H1 (cell line): Measurements from ENCODE around the gene MAPK9. TPM values are rescaled to one million over a fixed set of nuclear protein-coding genes. Genes with fewer than 3 reads are reported as not detected.

Experiments used
- CTCF ChIA-PET: fragments of 300-600 bp; sonication (Branson Sonifier 250); formaldehyde crosslinking; loops from one replicate; lab custom pipeline; 2021; ENCODE audit not compliant: partially characterized antibody; lab: Charles Lee
- POLR2A ChIA-PET: fragments of 300-600 bp; sonication (Branson Sonifier 250); formaldehyde crosslinking; loops from one replicate; lab custom pipeline; 2021; ENCODE audit warnings: inconsistent platforms; ENCODE audit not compliant: partially characterized antibody; lab: Charles Lee
- DNase-seq, 2 experiments: peaks; one replicate each; pipeline versions ENCODE4 v3.0.0 to v3.0.0-alpha.2; 2010 to 2022; ENCODE audit warnings: low spot score in 2 of 2, low read depth in 1 of 2, mixed read lengths in 1 of 2
- FAIRE-seq: peaks from 2 replicates; lab custom pipeline; 2011; peaks lifted over from hg19 to GRCh38; lab: Jason Lieb, UNC
- H2AFZ ChIP-seq: 2 replicates; pipeline ENCODE4 v1.8.1; 2012; ENCODE audit warnings: low read length, inconsistent platforms
- H2AK5ac ChIP-seq: 2 replicates; pipeline ENCODE4 v1.6.1; 2013; ENCODE audit warnings: low read depth, low read length
- H2BK120ac ChIP-seq: replicated peaks from 2 replicates; pipeline ENCODE3; 2013; ENCODE audit warnings: low read depth, low read length, inconsistent platforms
- H2BK12ac ChIP-seq: 2 replicates; pipeline ENCODE4 v1.6.1; 2013; ENCODE audit warnings: low read depth, low read length
- H2BK15ac ChIP-seq: 2 replicates; pipeline ENCODE4 v1.6.1; 2013; ENCODE audit warnings: low read length
- H2BK20ac ChIP-seq: 2 replicates; pipeline ENCODE4 v1.6.1; 2013; ENCODE audit warnings: low read length
- H2BK5ac ChIP-seq: 2 replicates; pipeline ENCODE4 v1.6.1; 2013; ENCODE audit warnings: low read depth, low read length
- H3K14ac ChIP-seq: 2 replicates; pipeline ENCODE4 v1.6.1; 2013; ENCODE audit warnings: inconsistent platforms; ENCODE audit not compliant: insufficient read length
- H3K18ac ChIP-seq: 2 replicates; pipeline ENCODE4 v1.6.1; 2013; ENCODE audit warnings: low read length; ENCODE audit errors: extremely low read depth
- H3K23ac ChIP-seq: 2 replicates; pipeline ENCODE4 v1.6.1; 2013; ENCODE audit warnings: inconsistent platforms; ENCODE audit not compliant: insufficient read length
- H3K23me2 ChIP-seq: 2 replicates; pipeline ENCODE4 v1.6.1; 2013; ENCODE audit warnings: low read depth, low read length
- H3K27ac ChIP-seq: 2 replicates; pipeline ENCODE4 v1.6.1; 2011; ENCODE audit warnings: low read depth, low read length, inconsistent platforms
- H3K27me3 ChIP-seq, 4 experiments: replicated peaks in 1 of 4; 1 replicate in 1 of 4; 2 replicates in 3 of 4; pipeline versions ENCODE4 v1.6.1 to v1.8.1; 2011 to 2013; ENCODE audit warnings: low read length in 3 of 4, mild to moderate bottlenecking in 3 of 4, inconsistent platforms in 2 of 4, mixed read lengths in 2 of 4, moderate library complexity in 1 of 4; ENCODE audit not compliant: control insufficient read depth in 3 of 4, insufficient read depth in 3 of 4; ENCODE audit errors: extremely low read depth in 1 of 4
- H3K36me3 ChIP-seq, 4 experiments: 2 replicates each; pipeline versions ENCODE4 v1.6.1 to v1.8.1; 2011 to 2013; ENCODE audit warnings: mild to moderate bottlenecking in 4 of 4, low read length in 3 of 4, moderate library complexity in 2 of 4, control low read depth in 1 of 4, inconsistent platforms in 1 of 4; ENCODE audit not compliant: insufficient read depth in 4 of 4, control insufficient read depth in 2 of 4
- H3K4ac ChIP-seq: replicated peaks from 2 replicates; pipeline ENCODE3; 2013; ENCODE audit warnings: low read length, low read depth, mixed read lengths, inconsistent platforms; ENCODE audit not compliant: insufficient read length
- H3K4me1 ChIP-seq, 4 experiments: replicated peaks in 1 of 4; 1 replicate in 1 of 4; 2 replicates in 3 of 4; pipeline versions ENCODE4 v1.6.1 to v1.8.1; 2011 to 2013; ENCODE audit warnings: low read length in 3 of 4, inconsistent platforms in 2 of 4, mixed read lengths in 1 of 4; ENCODE audit not compliant: insufficient read depth in 4 of 4, control insufficient read depth in 3 of 4
- H3K4me2 ChIP-seq, 2 experiments: 2 replicates each; pipeline versions ENCODE4 v1.6.1 to v1.8.1; 2011 to 2013; ENCODE audit warnings: low read depth in 2 of 2, low read length in 2 of 2, control low read depth in 1 of 2, inconsistent platforms in 1 of 2, mild to moderate bottlenecking in 1 of 2; ENCODE audit not compliant: insufficient read depth in 1 of 2
- H3K4me3 ChIP-seq, 4 experiments: fragments of 200-600, 300-600 bp in 1 of 4; sonication (generic), shearing (Covaris generic), sonication (Bioruptor Twin) in 1 of 4; 2 replicates each; pipeline versions ENCODE4 v1.5.1 to v1.8.1; 2011 to 2016; ENCODE audit warnings: low read length in 4 of 4, low read depth in 3 of 4, control low read depth in 2 of 4, inconsistent platforms in 2 of 4, mild to moderate bottlenecking in 2 of 4, mixed read lengths in 1 of 4, moderate library complexity in 1 of 4; ENCODE audit not compliant: insufficient read depth in 2 of 4; ENCODE audit errors: extremely low read depth in 1 of 4
- H3K56ac ChIP-seq: replicated peaks from 2 replicates; pipeline ENCODE3; 2013; ENCODE audit warnings: low read depth, mild to moderate bottlenecking, mixed read lengths, low read length, inconsistent platforms; ENCODE audit not compliant: insufficient read length
- H3K79me1 ChIP-seq: 2 replicates; pipeline ENCODE4 v1.6.1; 2013; ENCODE audit warnings: low read depth, low read length, control low read depth
- H3K79me2 ChIP-seq, 2 experiments: 2 replicates each; pipeline versions ENCODE4 v1.6.1 to v1.8.1; 2012 to 2013; ENCODE audit warnings: low read length in 2 of 2, mild to moderate bottlenecking in 2 of 2, inconsistent platforms in 1 of 2; ENCODE audit not compliant: insufficient read depth in 2 of 2, control insufficient read depth in 1 of 2
- H3K9ac ChIP-seq, 4 experiments: replicated peaks in 1 of 4; 1 replicate in 1 of 4; 2 replicates in 3 of 4; pipeline versions ENCODE4 v1.6.1 to v1.8.1; 2011 to 2013; ENCODE audit warnings: low read depth in 3 of 4, low read length in 3 of 4, control low read depth in 2 of 4, mild to moderate bottlenecking in 2 of 4, moderate library complexity in 2 of 4, inconsistent platforms in 1 of 4; ENCODE audit errors: extremely low read depth in 1 of 4
- H3K9me3 ChIP-seq, 2 experiments: 2 replicates each; pipeline versions ENCODE4 v1.6.1 to v1.8.1; 2012 to 2013; ENCODE audit warnings: mild to moderate bottlenecking in 2 of 2, moderate library complexity in 2 of 2, control low read depth in 1 of 2, inconsistent platforms in 1 of 2, low read depth in 1 of 2, low read length in 1 of 2, mixed read lengths in 1 of 2; ENCODE audit not compliant: insufficient read depth in 2 of 2
- H4K20me1 ChIP-seq, 2 experiments: replicated peaks in 1 of 2; 2 replicates each; pipeline versions ENCODE3 to v1.8.1; 2011 to 2013; ENCODE audit warnings: inconsistent platforms in 2 of 2, low read length in 2 of 2, mild to moderate bottlenecking in 1 of 2; ENCODE audit not compliant: insufficient read depth in 2 of 2, control insufficient read depth in 1 of 2
- H4K5ac ChIP-seq: 2 replicates; pipeline ENCODE4 v1.6.1; 2013; ENCODE audit warnings: low read length, low read depth, mixed read lengths, inconsistent platforms; ENCODE audit not compliant: insufficient read length
- H4K8ac ChIP-seq: 2 replicates; pipeline ENCODE4 v1.8.0; 2013; ENCODE audit warnings: mild to moderate bottlenecking, moderate library complexity, low read length, inconsistent platforms; ENCODE audit not compliant: insufficient read depth; ENCODE audit errors: extremely low read depth
- H4K91ac ChIP-seq: replicated peaks from 2 replicates; pipeline ENCODE3; 2013; ENCODE audit warnings: low read length, mixed read lengths, inconsistent platforms; ENCODE audit not compliant: insufficient read length
- CHD1 ChIP-seq: IDR thresholded peaks from 2 replicates; pipeline ENCODE4 v1.6.1; 2012; ENCODE audit warnings: low read depth, low read length, improper control_type of control experiment
- CREB1 ChIP-seq: IDR thresholded peaks from 2 replicates; pipeline ENCODE4 v1.6.1; 2012; ENCODE audit warnings: inconsistent platforms
- CTBP2 ChIP-seq: IDR thresholded peaks from 2 replicates; pipeline ENCODE4 v1.7.0; 2011; ENCODE audit warnings: borderline replicate concordance, mild to moderate bottlenecking, moderate library complexity, mixed read lengths, low read length; ENCODE audit not compliant: insufficient read depth, insufficient read length
- MAFK ChIP-seq: IDR thresholded peaks from 2 replicates; pipeline ENCODE4 v1.6.1; 2012; ENCODE audit warnings: low read depth, mild to moderate bottlenecking, improper control_type of control experiment, low read length
- NRF1 ChIP-seq: IDR thresholded peaks from 2 replicates; pipeline ENCODE4 v1.6.1; 2011; ENCODE audit warnings: mild to moderate bottlenecking, low read depth, low read length, improper control_type of control experiment
- RXRA ChIP-seq: IDR thresholded peaks from 2 replicates; pipeline ENCODE4 v1.6.1; 2011; ENCODE audit warnings: low read depth, mild to moderate bottlenecking, low read length, moderate library complexity; ENCODE audit not compliant: insufficient read depth
- SIRT6 ChIP-seq: IDR thresholded peaks from one replicate; pipeline ENCODE4 v1.7.1; 2012; ENCODE audit warnings: low read length, inconsistent platforms
- SIX5 ChIP-seq: IDR thresholded peaks from 2 replicates; pipeline ENCODE4 v1.6.1; 2011; ENCODE audit warnings: mild to moderate bottlenecking, low read depth, low read length
- TCF12 ChIP-seq: IDR thresholded peaks from 2 replicates; pipeline ENCODE4 v1.6.1; 2011; ENCODE audit warnings: low read depth, mild to moderate bottlenecking, low read length
- WGBS, 2 experiments: shearing (Covaris generic) in 1 of 2; methylation state at CpG; one replicate each; pipeline versions ENCODE4 v1.1.6 to v1.1.7; 2013 to 2015; ENCODE audit warnings: low lambda C conversion rate in 2 of 2, mixed read lengths in 2 of 2, inconsistent platforms in 1 of 2, low coverage in 1 of 2, missing lambda C conversion rate in 1 of 2; ENCODE audit not compliant: insufficient replicate concordance in 2 of 2, insufficient coverage in 1 of 2, insufficient read length in 1 of 2; ENCODE audit errors: extremely low coverage in 1 of 2, missing lambda C conversion rate in 1 of 2; 5-methylcytosine and 5-hydroxymethylcytosine counted together
- polyA plus RNA-seq, 7 experiments: library from polyadenylated mRNA; depleted of rRNA in 3 of 7; stranded (reverse) in 5 of 7; unstranded in 2 of 7; fragments of >200 nt in 5 of 7; fragments of 200-250 nt in 2 of 7; gene quantifications; 1 replicate in 5 of 7; 2 replicates in 1 of 7; 4 replicates in 1 of 7; pipeline versions ENCODE4 v1.2.1 to v1.2.3, GENCODE V29; 2011 to 2013; ENCODE audit warnings: missing spikeins in 2 of 7, mixed read lengths in 2 of 7
- total RNA-seq: library from RNA; stranded (reverse); fragmentation: NEBNext Ultra II Directional; extraction: Animal tissue kit (Norgen Biotek cat#: 25700); gene quantifications from 2 replicates; pipeline ENCODE4 v1.2.1, GENCODE V29; 2021
- TF ChIP-seq, protein P1 (sequence below): IDR thresholded peaks from 2 replicates; pipeline ENCODE4 v1.6.1; 2012; ENCODE audit warnings: inconsistent platforms

MAPK9 gene
- total and polyA plus RNA-seq, 2 of the 8 experiments (the other 6 are each of a cell fraction or from before 2014, with no cell fraction given) = 22.3 to 43.7 TPM

DNA sequence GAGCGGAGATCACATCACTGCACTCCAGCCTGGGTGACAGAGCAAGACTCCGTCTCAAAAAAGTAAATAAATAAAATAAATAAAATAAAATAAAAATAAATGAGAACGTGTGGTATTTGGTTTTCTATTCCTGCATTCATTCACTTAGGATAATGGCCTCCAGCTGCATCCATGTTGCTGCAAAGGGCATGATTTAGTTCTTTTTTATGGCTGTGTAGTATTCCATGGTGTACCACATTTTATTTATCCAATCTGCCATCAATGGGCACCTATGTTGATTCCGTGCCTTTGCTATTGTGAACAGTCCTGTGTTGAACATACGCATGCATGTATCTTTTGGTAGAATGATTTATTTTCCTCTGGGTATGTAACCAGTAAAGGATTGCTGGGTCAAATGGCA is 74.1 kb downstream of the MAPK9 start:
- no peak overlapping the region for H3K4me2 ChIP-seq
- H3K9me3 ChIP-seq = peaks cover 13 to 14% of the 10 kb centered on the region in 2 experiments
- no peak overlapping the region for H3K56ac ChIP-seq
- H3K9ac ChIP-seq = no peak overlapping the region
- H3K36me3 ChIP-seq = no peaks in the 10 kb centered on the region
- H3K18ac ChIP-seq = no peak overlapping the region
- H3K27me3 ChIP-seq = no peaks in the 10 kb centered on the region; a peak in 1 of 7 replicates
- H2AFZ ChIP-seq = no peak overlapping the region
- H2BK20ac ChIP-seq = no peak overlapping the region
- 88% methylated on average over 5 of the region's 5 CpGs; no CpG with 5 or more reads in 1 of the 2 experiments for WGBS, 2 experiments
- H3K14ac ChIP-seq = no peak overlapping the region
- H2BK5ac ChIP-seq = no peak overlapping the region
- H4K20me1 ChIP-seq = peaks cover 0 to 9% of the 10 kb centered on the region in 2 experiments
- POLR2A ChIA-PET = no interaction called here
- no peak overlapping the region for H4K8ac ChIP-seq
- no peaks in the 10 kb centered on the region; a peak in 1 of 7 replicates for H3K4me1 ChIP-seq
- H2AK5ac ChIP-seq = no peak overlapping the region
- no peak overlapping the region for H2BK12ac ChIP-seq
- H3K79me1 ChIP-seq = no peaks in the 10 kb centered on the region
- no peak overlapping the region for H3K23ac ChIP-seq
- no peak overlapping the region for H3K4ac ChIP-seq
- H3K4me3 ChIP-seq = no peak overlapping the region
- H4K91ac ChIP-seq = no peak overlapping the region
- no peak for FAIRE-seq
- no peak overlapping the region for H2BK120ac ChIP-seq
- peaks cover 7% of the 10 kb centered on the region for H3K23me2 ChIP-seq
- no peak overlapping the region for H3K27ac ChIP-seq
- no peak overlapping the region for H4K5ac ChIP-seq
- no peaks in the 10 kb centered on the region for H3K79me2 ChIP-seq
- DNase-seq = no peak
- no peak overlapping the region for H2BK15ac ChIP-seq
- CTCF ChIA-PET = interaction anchor here (1.4 kb wide), 1 partner anchor 17 kb away, joined by 3 read pairs; no protein-coding TSS in a partner anchor
- no peak for TF ChIP-seq CREB1
- TF ChIP-seq CHD1 = no peak
- TF ChIP-seq NRF1 = no peak
- TF ChIP-seq, protein P1, sequence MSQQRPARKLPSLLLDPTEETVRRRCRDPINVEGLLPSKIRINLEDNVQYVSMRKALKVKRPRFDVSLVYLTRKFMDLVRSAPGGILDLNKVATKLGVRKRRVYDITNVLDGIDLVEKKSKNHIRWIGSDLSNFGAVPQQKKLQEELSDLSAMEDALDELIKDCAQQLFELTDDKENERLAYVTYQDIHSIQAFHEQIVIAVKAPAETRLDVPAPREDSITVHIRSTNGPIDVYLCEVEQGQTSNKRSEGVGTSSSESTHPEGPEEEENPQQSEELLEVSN = no peak
- TF ChIP-seq RXRA = no peak
- no peak for TF ChIP-seq CTBP2
- TF ChIP-seq SIRT6 = no peak
- no peak for TF ChIP-seq SIX5
- TF ChIP-seq TCF12 = no peak
- TF ChIP-seq MAFK = no peak
